Right atrium auricular region (tissue), 2 donors: Measurements from ENCODE around the gene IQGAP2. TPM values are rescaled to one million over a fixed set of nuclear protein-coding genes. Genes with fewer than 3 reads are reported as not detected.

ENCODE experiments used
- DNase-seq: peaks from one replicate; pipeline ENCODE4 v3.0.0-alpha.2; 2019; ENCODE audit warnings: low spot score
- H3K27ac ChIP-seq, 2 donors: fragments of 200-600 bp; sonication (generic); 1 replicate in 1 of 2; 2 replicates in 1 of 2; pipeline ENCODE4 v1.5.1; 2016 to 2019
- H3K27me3 ChIP-seq, 2 donors: fragments of 200-600 bp; sonication (generic); one replicate each; pipeline versions ENCODE4 v1.5.1 to v1.6.0; 2017 to 2019
- H3K36me3 ChIP-seq: fragments of 200-600 bp; sonication (generic); one replicate; pipeline ENCODE4 v1.5.1; 2016
- H3K4me1 ChIP-seq, 2 donors: fragments of 200-600 bp; sonication (generic); one replicate each; pipeline versions ENCODE4 v1.5.1 to v1.6.0; 2017 to 2019
- H3K4me3 ChIP-seq, 2 donors: fragments of 200-600 bp; sonication (generic); 1 replicate in 1 of 2; 2 replicates in 1 of 2; pipeline ENCODE4 v1.5.1; 2017 to 2019; ENCODE audit warnings: mild to moderate bottlenecking in 1 of 2, moderate library complexity in 1 of 2
- H3K9me3 ChIP-seq, 2 donors: fragments of 200-600 bp; sonication (generic); one replicate each; pipeline ENCODE4 v1.5.1; 2019
- total RNA-seq, 2 donors: library from RNA; depleted of rRNA; stranded (reverse); fragments of >200 nt; gene quantifications; one replicate each; pipeline ENCODE4 v1.1.0, GENCODE V29; 2016
- TF ChIP-seq, protein P1 (sequence below), 2 donors: fragments of 200-600 bp; sonication (generic); IDR thresholded peaks; one replicate each; pipeline ENCODE4 v1.5.1; 2019; ENCODE audit warnings: antibody characterized with exemption in 2 of 2

The IQGAP2 gene
- total RNA-seq, 2 donors from 2014 or later, result 5.4 to 12.3 TPM

DNA sequence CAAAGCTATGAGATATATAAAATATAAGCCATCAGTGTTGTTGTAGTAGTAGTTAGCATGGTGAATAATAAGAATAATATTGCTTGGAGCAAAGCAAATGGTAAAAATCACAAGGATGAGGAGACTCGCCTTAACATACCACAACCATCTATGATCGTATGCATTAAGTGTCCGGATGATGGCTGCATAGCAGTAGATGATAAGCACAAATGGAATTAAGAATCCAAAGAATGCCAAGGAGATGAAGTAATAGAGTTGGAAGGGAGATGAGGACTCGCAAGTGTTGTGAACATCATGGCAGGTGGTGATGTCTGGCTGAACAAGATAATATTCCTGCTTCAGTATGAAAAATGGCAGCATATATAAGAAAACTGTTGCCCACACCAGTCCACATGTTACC lies 214.6 kb downstream of the IQGAP2 start:
- H3K9me3 ChIP-seq, result no peaks in the 10 kb centered on the region
- H3K27me3 ChIP-seq, result no peaks in the 10 kb centered on the region
- H3K36me3 ChIP-seq, result no peaks in the 10 kb centered on the region
- no peak overlapping the region for H3K4me3 ChIP-seq
- DNase-seq, result no peak
- TF ChIP-seq, protein P1, sequence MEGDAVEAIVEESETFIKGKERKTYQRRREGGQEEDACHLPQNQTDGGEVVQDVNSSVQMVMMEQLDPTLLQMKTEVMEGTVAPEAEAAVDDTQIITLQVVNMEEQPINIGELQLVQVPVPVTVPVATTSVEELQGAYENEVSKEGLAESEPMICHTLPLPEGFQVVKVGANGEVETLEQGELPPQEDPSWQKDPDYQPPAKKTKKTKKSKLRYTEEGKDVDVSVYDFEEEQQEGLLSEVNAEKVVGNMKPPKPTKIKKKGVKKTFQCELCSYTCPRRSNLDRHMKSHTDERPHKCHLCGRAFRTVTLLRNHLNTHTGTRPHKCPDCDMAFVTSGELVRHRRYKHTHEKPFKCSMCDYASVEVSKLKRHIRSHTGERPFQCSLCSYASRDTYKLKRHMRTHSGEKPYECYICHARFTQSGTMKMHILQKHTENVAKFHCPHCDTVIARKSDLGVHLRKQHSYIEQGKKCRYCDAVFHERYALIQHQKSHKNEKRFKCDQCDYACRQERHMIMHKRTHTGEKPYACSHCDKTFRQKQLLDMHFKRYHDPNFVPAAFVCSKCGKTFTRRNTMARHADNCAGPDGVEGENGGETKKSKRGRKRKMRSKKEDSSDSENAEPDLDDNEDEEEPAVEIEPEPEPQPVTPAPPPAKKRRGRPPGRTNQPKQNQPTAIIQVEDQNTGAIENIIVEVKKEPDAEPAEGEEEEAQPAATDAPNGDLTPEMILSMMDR (IDR thresholded peaks at IDR 0.05), result no peak
- no peaks in the 10 kb centered on the region for H3K4me1 ChIP-seq
- no peak overlapping the region for H3K27ac ChIP-seq

DNA sequence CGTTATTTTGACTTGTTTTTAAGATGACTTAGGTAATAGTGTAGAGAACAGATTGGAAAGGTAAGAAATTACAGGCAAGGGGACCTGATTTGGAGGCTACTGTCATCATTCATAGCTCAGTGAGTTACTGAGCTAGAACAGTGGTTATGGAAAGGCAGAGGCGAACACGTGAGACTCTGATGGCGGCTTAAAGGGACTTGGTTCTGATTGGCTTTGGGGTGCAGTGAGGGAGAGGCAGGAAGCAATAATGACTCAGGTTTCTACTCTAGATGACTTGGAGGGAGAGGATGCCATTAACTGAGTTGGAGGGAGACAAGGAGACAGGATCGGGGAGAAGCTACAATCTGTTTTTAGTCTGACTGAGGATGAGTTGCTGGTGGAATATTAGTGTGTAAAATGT lies 217.1 kb downstream of the IQGAP2 start:
- no peaks in the 10 kb centered on the region for H3K9me3 ChIP-seq
- H3K4me3 ChIP-seq, result no peak overlapping the region
- H3K36me3 ChIP-seq, result no peaks in the 10 kb centered on the region
- DNase-seq, result no peak
- peaks cover 0 to 4% of the 10 kb centered on the region in 2 donors for H3K4me1 ChIP-seq
- no peaks in the 10 kb centered on the region for H3K27me3 ChIP-seq
- H3K27ac ChIP-seq, result no peak overlapping the region
- TF ChIP-seq, protein P1 (IDR thresholded peaks at IDR 0.05), result no peak

DNA sequence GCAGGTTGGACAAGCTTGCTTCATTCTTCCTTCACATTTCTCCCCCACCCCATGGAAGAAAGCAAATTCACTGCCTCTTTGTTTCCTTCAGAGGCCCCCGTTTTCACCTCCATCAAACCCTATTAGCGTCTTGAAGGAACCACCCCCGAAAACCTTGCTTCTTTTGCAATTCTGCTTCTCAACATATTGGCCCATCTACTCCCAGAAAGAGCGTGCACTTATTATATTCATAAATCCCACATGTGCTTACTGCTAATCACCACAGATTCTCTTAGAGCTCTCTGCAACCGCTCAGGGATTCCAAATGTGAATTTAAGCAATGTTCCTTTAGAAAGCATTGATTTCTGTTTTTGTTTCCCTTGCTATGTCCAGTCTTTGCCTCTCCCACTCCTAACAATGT lies 219.0 kb downstream of the IQGAP2 start:
- Histone ChIP-seq H3K4me1 (peaks cover 0 to 4% of the 10 kb centered on the region in 2 donors), H3K27ac (no peak overlapping the region), H3K9me3 (no peaks in the 10 kb centered on the region), H3K4me3 (no peak overlapping the region), H3K27me3 (no peaks in the 10 kb centered on the region), H3K36me3 (no peaks in the 10 kb centered on the region)
- no peak for DNase-seq
- TF ChIP-seq, protein P1 (IDR thresholded peaks at IDR 0.05), result no peak

DNA sequence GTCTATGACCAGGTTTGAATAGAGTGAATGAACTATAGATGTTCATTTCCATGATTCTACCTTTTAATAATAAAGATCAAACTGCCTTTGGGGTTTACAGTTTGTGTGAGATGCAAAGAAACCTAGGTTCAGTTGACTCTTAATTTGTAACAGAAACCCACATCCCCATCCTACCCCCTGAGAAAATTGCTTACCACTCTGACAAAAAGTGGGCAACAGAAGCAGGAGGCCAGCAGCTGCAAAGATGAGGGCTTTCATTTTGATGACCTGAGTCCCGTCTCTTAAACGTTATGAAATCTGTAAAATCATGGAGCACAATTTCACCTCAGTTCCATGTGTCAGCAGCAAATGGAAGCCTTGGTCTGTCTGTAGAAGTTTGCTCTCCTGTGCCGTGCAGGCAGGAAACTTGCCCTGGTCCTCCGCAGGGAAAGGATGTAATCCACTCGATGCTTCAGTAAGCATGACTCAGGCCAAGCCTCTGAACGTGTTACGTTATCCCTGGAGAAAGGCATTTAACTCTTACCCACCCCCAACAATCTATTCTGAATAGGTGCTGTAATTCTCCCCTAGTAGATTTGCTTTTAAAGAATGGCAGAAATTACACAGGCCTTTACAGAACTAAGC lies 220.0 kb downstream of the IQGAP2 start, which contains the start of gene F2RL2:
TSS of gene F2RL2 (minus strand) at position 431 of the 624 bp plus-strand sequence. CDS start at position 258, 173 bp downstream.
- H3K4me3 ChIP-seq, result no peak within 1 kb of the TSS
- H3K4me1 ChIP-seq, result peaks cover 0 to 4% of the 10 kb centered on the region in 2 donors
- no peaks in the 10 kb centered on the region for H3K36me3 ChIP-seq
- TF ChIP-seq, protein P1 (IDR thresholded peaks at IDR 0.05), result no peak
- DNase-seq, result peak; percentile 61
- no peak within 1 kb of the TSS for H3K27ac ChIP-seq
- no peaks in the 10 kb centered on the region for H3K9me3 ChIP-seq
- no peaks in the 10 kb centered on the region for H3K27me3 ChIP-seq

DNA sequence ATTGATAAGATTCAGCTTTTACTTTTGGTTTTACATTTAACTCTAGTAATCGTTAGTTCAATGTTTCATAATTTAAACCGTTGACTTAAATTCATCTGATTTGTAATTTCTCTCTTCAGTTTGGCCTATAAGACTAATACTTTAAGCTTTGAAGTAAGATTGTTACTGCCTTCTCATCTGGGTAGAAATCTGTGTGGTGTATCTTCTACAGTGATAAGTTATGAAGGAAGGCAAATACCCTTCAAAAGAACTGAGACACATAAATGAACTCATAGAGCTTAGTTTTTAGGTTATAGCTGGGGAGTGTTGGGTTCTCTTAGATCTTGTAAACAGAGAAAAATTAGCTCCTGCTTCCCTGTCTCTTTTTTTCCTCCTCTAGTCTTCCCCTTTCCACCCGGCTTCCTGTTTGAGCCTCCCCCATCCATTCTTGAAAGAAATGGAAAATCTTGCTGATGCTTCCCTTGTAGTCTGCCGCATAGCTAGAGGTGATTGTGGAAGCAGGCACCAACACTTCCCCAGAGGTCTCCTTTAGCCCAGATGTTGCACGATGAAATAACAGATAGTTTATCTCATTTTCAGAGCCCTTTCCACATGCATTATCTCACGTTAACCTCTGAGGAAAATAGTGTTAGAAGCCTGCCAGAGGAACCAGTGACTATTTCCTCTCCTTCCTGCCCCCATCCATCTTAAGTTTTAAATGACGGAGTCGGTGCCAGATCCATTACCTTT lies 222.2 kb downstream of the IQGAP2 start:
- Histone ChIP-seq H3K36me3 (no peaks in the 10 kb centered on the region), H3K27ac (no peak overlapping the region), H3K9me3 (no peaks in the 10 kb centered on the region), H3K4me3 (no peak overlapping the region), H3K27me3 (no peaks in the 10 kb centered on the region), H3K4me1 (peaks cover 0 to 4% of the 10 kb centered on the region in 2 donors)
- no peak for DNase-seq
- TF ChIP-seq, protein P1 (IDR thresholded peaks at IDR 0.05), result no peak
